GM12878 (cell line): ENCODE results near the gene DOLPP1.

ENCODE experiments used
- CEBPB ChIP-seq, 2 experiments: fragments of 150-350 bp in 1 of 2; IDR thresholded peaks; 2 replicates each; pipeline ENCODE4 v1.6.1; 2012 to 2014; ENCODE audit warnings: low read depth in 2 of 2, low read length in 2 of 2, borderline replicate concordance in 1 of 2, inconsistent platforms in 1 of 2
- ZNF274 ChIP-seq: IDR thresholded peaks from one replicate; pipeline ENCODE4 v1.8.0; 2011; ENCODE audit not compliant: insufficient read length, insufficient read depth
- TF ChIP-seq, protein P1 (sequence below): IDR thresholded peaks from 2 replicates; pipeline ENCODE4 v1.6.1; 2011; ENCODE audit warnings: borderline replicate concordance, low read depth, mild to moderate bottlenecking, moderate library complexity, mixed read lengths, low read length; ENCODE audit not compliant: insufficient read depth; ENCODE audit errors: extremely low read length
- TF ChIP-seq, protein P2 (sequence below), 3 experiments: IDR thresholded peaks in 2 of 3; conservative IDR thresholded peaks in 1 of 3; 2 replicates each; pipeline ENCODE4 v1.5.1; 2011; ENCODE audit warnings: low read depth in 3 of 3, low read length in 3 of 3, mild to moderate bottlenecking in 3 of 3, control low read depth in 2 of 3, moderate library complexity in 2 of 3, inconsistent platforms in 1 of 3, mixed read lengths in 1 of 3; ENCODE audit not compliant: control insufficient read depth in 2 of 3, insufficient read depth in 1 of 3; ENCODE audit errors: extremely low read depth in 1 of 3

DNA sequence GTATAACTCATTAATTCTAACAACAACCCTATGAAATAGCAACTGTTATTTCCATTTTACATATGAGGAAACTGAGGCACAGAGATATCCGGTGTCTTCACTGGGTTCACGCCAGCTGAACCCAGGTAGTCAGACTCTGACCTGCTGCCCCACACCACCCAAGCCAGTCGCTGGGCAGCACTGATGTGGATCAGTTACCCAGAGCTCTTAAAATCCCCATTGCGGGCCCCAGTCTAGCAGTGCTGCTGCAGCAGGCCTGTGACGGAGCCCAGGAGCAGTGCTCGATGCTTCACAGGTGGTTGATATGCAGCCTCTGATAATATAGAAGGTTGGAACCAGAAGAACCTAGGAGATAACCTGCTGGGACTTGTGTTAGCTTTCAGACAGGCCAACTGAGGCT lies 54.6 kb downstream of the DOLPP1 start:
- TF ChIP-seq, protein P1, sequence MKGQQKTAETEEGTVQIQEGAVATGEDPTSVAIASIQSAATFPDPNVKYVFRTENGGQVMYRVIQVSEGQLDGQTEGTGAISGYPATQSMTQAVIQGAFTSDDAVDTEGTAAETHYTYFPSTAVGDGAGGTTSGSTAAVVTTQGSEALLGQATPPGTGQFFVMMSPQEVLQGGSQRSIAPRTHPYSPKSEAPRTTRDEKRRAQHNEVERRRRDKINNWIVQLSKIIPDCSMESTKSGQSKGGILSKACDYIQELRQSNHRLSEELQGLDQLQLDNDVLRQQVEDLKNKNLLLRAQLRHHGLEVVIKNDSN: no peak
- TF ChIP-seq ZNF274 (no peak), CEBPB (IDR thresholded peaks at IDR 0.05; ENCODE audit: borderline replicate concordance in 1 of 2, low read depth in 2 of 2, low read length in 2 of 2) (no peak)
- TF ChIP-seq, protein P2, sequence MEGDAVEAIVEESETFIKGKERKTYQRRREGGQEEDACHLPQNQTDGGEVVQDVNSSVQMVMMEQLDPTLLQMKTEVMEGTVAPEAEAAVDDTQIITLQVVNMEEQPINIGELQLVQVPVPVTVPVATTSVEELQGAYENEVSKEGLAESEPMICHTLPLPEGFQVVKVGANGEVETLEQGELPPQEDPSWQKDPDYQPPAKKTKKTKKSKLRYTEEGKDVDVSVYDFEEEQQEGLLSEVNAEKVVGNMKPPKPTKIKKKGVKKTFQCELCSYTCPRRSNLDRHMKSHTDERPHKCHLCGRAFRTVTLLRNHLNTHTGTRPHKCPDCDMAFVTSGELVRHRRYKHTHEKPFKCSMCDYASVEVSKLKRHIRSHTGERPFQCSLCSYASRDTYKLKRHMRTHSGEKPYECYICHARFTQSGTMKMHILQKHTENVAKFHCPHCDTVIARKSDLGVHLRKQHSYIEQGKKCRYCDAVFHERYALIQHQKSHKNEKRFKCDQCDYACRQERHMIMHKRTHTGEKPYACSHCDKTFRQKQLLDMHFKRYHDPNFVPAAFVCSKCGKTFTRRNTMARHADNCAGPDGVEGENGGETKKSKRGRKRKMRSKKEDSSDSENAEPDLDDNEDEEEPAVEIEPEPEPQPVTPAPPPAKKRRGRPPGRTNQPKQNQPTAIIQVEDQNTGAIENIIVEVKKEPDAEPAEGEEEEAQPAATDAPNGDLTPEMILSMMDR (IDR thresholded peaks at IDR 0.05 in 2 of 3, conservative IDR thresholded peaks at IDR 0.05 in 1 of 3; ENCODE audit: control insufficient read depth in 2 of 3, extremely low read depth in 1 of 3, insufficient read depth in 1 of 3, low read depth in 3 of 3, low read length in 3 of 3): no peak
